ENCODE data around the gene ETV3. TPM values are rescaled to one million over a fixed set of nuclear protein-coding genes. Genes with fewer than 3 reads are reported as not detected.

ETV3 gene
- polyA plus RNA-seq, 2 donors: 9.3 to 9.4 TPM

DNA sequence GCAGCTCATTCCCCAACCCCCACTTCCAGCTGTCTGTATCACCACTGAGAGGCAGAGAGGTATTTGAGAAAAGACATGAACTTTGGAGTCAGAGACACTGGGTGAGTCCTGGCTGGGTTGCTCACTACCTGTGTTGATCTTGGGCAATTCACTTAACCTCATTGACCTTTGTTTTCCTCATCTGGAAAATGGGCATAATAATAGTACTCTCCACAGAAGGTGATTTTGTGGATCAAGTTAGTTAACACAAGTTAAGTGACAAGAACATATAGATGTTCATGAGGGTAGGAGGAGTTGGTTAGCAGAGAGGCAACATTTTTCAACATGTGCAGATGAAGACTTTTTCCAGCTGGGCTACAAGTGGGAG is 21.5 kb downstream of the ETV3 start:
- Histone ChIP-seq H3K4me1 (ENCODE audit: control insufficient read depth in 2 of 2, insufficient read depth in 2 of 2, low read length in 1 of 2) (no peaks in the 10 kb centered on the region), H3K9me3 (ENCODE audit: control insufficient read depth in 2 of 2, insufficient read depth in 1 of 2, low read depth in 1 of 2, low read length in 1 of 2) (no peaks in the 10 kb centered on the region), H3K27ac (ENCODE audit: low read depth in 2 of 2, low read length in 1 of 2) (no peak overlapping the region), H3K4me3 (ENCODE audit: low read depth in 1 of 2, low read length in 2 of 2) (no peak overlapping the region), H3K27me3 (ENCODE audit: control insufficient read depth in 1 of 2, insufficient read depth in 2 of 2, low read length in 2 of 2) (no peaks in the 10 kb centered on the region), H3K36me3 (ENCODE audit: control insufficient read depth in 2 of 2, insufficient read depth in 2 of 2, low read length in 1 of 2) (no peaks in the 10 kb centered on the region)

DNA sequence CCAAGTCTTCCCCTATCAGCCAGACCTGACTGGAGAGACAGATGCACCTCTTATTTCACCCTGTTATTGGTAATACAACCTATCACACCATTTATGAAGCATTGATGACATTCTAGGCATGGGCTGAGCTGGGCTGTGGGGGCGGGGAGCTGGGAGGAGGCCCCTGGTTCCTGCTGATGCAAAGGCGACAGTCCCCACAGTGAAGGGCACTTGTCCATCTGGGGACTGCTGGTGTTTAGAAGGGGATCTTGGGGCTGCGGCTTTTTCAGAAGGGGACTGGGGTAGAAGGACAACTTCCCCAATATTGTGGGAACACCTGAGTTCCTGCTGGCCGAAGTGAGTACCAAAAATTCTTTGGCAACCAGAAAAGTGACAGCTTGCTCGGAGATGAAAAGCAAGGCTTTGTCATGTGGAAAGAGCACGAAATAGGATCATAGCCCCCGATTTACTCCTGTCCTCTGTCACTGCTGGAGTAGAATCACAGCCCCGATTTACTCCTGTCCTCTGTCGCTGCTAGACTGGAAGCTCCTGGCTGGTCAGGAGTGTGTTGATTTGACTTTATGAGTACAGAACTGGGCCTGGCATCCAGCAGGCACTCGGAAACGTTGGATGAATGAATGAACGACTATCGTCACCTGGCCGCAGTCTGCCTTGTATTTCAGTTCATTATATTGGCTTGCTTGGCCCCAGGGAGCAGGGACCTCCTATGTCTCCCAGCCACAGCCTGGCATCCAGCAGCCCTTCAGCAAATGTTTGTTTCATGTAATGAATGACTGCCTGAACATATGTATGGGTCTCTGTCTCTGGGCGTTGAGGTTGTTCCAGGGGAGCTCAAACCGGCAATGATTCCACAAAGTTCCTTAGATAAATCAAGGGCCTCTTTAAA is 22.1 kb downstream of the ETV3 start:
- H3K9me3 ChIP-seq (ENCODE audit: control insufficient read depth in 2 of 2, insufficient read depth in 1 of 2, low read depth in 1 of 2, low read length in 1 of 2): no peaks in the 10 kb centered on the region
- WGBS, 2 donors: 75 to 78% methylated on average over 16 of the region's 16 CpGs

DNA sequence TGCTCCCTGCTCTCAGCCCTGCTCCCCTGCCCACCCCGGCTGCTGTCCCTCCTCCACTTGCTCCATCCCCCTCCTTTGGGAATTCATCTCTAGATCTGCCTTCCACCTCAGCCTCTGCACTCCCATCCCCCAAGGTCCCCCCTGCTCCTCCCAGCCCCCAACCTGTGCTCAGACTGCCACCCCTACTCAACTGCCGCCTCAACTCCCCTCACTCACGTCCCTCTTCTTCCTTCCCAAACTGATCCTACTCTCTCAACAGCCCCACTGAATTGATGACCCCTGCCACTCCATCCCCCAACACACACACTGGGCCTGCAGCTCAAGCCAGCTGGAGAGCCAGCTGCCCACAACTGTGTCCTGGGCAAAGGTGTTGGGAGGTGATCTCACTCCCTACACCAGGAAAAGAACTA is 22.8 kb downstream of the ETV3 start:
- no peak overlapping the region for H3K4me3 ChIP-seq (ENCODE audit: low read depth in 1 of 2, low read length in 2 of 2)
- H3K36me3 ChIP-seq (ENCODE audit: control insufficient read depth in 2 of 2, insufficient read depth in 2 of 2, low read length in 1 of 2): no peaks in the 10 kb centered on the region
- 82 to 83% methylated on average over 3 of the region's 3 CpGs for WGBS, 2 donors
- H3K9me3 ChIP-seq (ENCODE audit: control insufficient read depth in 2 of 2, insufficient read depth in 1 of 2, low read depth in 1 of 2, low read length in 1 of 2): no peaks in the 10 kb centered on the region
- no peaks in the 10 kb centered on the region for H3K4me1 ChIP-seq (ENCODE audit: control insufficient read depth in 2 of 2, insufficient read depth in 2 of 2, low read length in 1 of 2)
- no peak overlapping the region for H3K27ac ChIP-seq (ENCODE audit: low read depth in 2 of 2, low read length in 1 of 2)
- H3K27me3 ChIP-seq (ENCODE audit: control insufficient read depth in 1 of 2, insufficient read depth in 2 of 2, low read length in 2 of 2): no peaks in the 10 kb centered on the region

More for the DNA sequence above, 22.1 kb downstream of the ETV3 start:
- H3K36me3 ChIP-seq (ENCODE audit: control insufficient read depth in 2 of 2, insufficient read depth in 2 of 2, low read length in 1 of 2): no peaks in the 10 kb centered on the region
- no peak overlapping the region for H3K27ac ChIP-seq (ENCODE audit: low read depth in 2 of 2, low read length in 1 of 2)
- H3K4me3 ChIP-seq (ENCODE audit: low read depth in 1 of 2, low read length in 2 of 2): no peak overlapping the region
- no peaks in the 10 kb centered on the region for H3K4me1 ChIP-seq (ENCODE audit: control insufficient read depth in 2 of 2, insufficient read depth in 2 of 2, low read length in 1 of 2)
- no peaks in the 10 kb centered on the region for H3K27me3 ChIP-seq (ENCODE audit: control insufficient read depth in 1 of 2, insufficient read depth in 2 of 2, low read length in 2 of 2)

DNA sequence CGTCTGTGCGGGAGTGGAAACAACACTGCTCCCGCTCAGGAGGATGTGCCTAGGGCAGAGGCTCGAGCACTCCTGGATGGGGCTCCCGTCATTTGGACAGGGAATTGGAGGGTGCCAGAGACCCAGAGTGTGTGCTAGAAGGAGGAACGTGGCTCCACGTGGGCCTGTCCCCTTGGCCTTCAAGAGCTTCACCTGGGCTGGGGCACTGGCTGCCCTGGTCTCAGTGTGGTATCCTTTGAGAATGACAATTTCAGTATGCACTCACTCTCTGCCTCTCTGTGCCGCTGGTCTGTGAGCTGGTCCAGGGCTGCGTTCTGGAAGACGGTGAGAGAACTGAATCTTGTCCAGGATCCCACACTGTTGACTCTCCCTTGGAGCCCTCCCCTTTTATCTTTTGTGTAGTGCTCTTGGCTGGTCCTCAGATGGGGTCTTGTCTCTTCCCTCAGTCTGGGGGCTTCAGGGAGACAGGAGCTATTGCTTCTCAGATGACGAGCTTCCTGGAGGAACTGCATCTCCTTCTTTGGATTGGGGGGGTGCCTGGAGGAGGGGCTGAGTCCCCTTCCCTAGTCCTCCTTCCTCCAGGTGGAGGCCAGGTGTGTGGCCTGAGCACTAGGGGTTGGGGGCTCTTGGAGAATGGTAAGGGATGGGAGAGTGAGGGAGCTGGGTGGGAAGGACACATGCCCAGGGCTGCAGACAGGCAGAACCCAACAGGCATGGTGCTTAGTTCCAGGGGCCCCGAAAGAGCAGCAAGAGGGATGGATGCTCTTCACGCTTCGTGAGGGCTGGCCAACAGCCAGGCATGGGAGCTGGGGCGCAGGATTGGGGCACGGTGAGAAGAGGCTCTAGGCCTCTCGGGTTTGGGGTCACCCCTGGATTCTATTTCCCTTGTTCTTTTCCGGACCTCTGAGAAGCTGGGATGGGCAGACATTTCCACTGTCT is 23.7 kb downstream of the ETV3 start:
- Histone ChIP-seq H3K27ac (ENCODE audit: low read depth in 2 of 2, low read length in 1 of 2) (no peak overlapping the region), H3K4me1 (ENCODE audit: control insufficient read depth in 2 of 2, insufficient read depth in 2 of 2, low read length in 1 of 2) (no peaks in the 10 kb centered on the region), H3K36me3 (ENCODE audit: control insufficient read depth in 2 of 2, insufficient read depth in 2 of 2, low read length in 1 of 2) (no peaks in the 10 kb centered on the region), H3K27me3 (ENCODE audit: control insufficient read depth in 1 of 2, insufficient read depth in 2 of 2, low read length in 2 of 2) (no peaks in the 10 kb centered on the region), H3K9me3 (ENCODE audit: control insufficient read depth in 2 of 2, insufficient read depth in 1 of 2, low read depth in 1 of 2, low read length in 1 of 2) (no peaks in the 10 kb centered on the region), H3K4me3 (ENCODE audit: low read depth in 1 of 2, low read length in 2 of 2) (no peak overlapping the region)
- 82 to 85% methylated on average over 18 of the region's 18 CpGs for WGBS, 2 donors

DNA sequence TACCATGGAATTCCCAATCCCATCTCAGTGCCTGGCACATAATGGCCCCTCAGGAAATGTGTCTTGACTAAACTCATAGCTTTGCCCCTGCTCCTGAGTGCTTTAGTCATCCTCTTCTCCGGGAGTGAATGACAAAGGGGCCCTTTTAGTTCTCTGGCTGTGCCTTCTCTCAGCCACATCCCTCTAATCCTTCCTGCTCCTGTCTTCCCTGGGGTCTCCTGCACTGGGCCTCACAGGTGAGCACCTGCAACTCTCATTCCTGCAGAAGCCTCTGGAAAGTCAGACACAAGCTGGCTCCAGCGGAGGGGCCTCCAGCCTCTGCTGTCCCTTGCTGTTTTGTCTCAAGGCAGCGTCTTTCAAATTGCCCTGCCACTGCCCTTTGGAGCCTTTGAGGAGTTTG is 24.6 kb downstream of the ETV3 start:
- Histone ChIP-seq H3K9me3 (ENCODE audit: control insufficient read depth in 2 of 2, insufficient read depth in 1 of 2, low read depth in 1 of 2, low read length in 1 of 2) (no peaks in the 10 kb centered on the region), H3K27ac (ENCODE audit: low read depth in 2 of 2, low read length in 1 of 2) (no peak overlapping the region), H3K4me3 (ENCODE audit: low read depth in 1 of 2, low read length in 2 of 2) (no peak overlapping the region), H3K27me3 (ENCODE audit: control insufficient read depth in 1 of 2, insufficient read depth in 2 of 2, low read length in 2 of 2) (no peaks in the 10 kb centered on the region), H3K36me3 (ENCODE audit: control insufficient read depth in 2 of 2, insufficient read depth in 2 of 2, low read length in 1 of 2) (no peaks in the 10 kb centered on the region), H3K4me1 (ENCODE audit: control insufficient read depth in 2 of 2, insufficient read depth in 2 of 2, low read length in 1 of 2) (no peaks in the 10 kb centered on the region)
- 71 to 76% methylated on average over 3 of the region's 3 CpGs for whole genome bisulfite sequencing, 2 donors

DNA sequence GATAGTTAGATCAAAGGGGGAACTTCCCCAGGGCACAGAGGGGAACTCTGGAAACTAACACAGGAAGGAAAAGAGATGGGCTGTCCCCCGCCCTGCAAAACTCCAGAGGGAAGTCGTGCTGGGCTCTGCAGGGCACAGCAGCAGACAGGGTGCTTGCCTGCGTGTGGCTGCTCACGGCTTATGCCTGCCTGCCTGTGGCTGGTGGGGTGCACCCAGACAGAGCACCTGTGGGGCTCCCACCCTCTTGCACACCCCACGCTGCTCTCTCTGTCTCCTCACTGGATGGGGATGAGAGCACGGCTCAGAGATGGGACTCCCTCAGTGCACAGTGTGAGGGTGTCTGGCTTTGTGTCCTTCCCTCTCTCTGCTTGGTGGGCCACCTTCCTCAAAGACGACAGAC is 25.1 kb downstream of the ETV3 start:
- WGBS, 2 donors: 57 to 69% methylated on average over 7 of the region's 7 CpGs
- Histone ChIP-seq H3K4me3 (ENCODE audit: low read depth in 1 of 2, low read length in 2 of 2) (no peak overlapping the region), H3K9me3 (ENCODE audit: control insufficient read depth in 2 of 2, insufficient read depth in 1 of 2, low read depth in 1 of 2, low read length in 1 of 2) (no peaks in the 10 kb centered on the region), H3K4me1 (ENCODE audit: control insufficient read depth in 2 of 2, insufficient read depth in 2 of 2, low read length in 1 of 2) (no peaks in the 10 kb centered on the region), H3K27ac (ENCODE audit: low read depth in 2 of 2, low read length in 1 of 2) (no peak overlapping the region), H3K36me3 (ENCODE audit: control insufficient read depth in 2 of 2, insufficient read depth in 2 of 2, low read length in 1 of 2) (no peaks in the 10 kb centered on the region), H3K27me3 (ENCODE audit: control insufficient read depth in 1 of 2, insufficient read depth in 2 of 2, low read length in 2 of 2) (no peaks in the 10 kb centered on the region)

DNA sequence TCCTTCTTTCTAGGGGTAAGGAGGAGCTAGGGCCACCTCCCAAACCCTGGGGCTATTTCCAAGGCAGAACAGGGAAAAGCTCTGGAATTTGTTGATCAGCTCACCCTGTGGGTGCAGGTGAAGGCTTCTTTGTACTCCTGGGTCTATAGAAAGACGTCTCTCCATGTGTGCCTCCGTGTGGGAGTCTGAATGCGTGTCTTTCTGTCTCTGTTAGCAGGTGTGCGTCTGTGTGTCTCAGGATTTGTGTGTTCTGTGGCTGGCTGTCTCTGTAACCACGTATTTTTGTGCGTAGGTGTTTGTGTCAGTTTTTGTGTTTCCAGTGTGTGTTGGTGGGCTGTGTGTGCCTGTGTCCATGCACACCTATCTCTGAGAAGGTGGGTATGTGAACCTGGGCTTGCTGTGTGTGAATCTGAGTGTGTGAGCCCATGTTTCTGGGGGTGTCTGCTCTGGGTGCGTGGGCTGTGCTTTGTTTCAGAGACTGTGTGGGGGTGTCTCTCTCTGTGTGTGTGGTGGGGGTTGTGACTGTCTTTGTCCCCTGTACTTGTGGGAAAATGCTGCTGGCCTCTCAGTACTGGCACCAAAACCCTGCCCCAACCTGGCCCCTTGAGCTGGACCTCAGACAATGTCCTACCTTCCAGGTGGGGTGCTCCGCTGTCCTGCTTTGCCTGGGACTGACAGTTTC is 25.9 kb downstream of the ETV3 start:
- H3K36me3 ChIP-seq (ENCODE audit: control insufficient read depth in 2 of 2, insufficient read depth in 2 of 2, low read length in 1 of 2): no peaks in the 10 kb centered on the region
- no peak overlapping the region for H3K27ac ChIP-seq (ENCODE audit: low read depth in 2 of 2, low read length in 1 of 2)
- WGBS, 2 donors: 62 to 70% methylated on average over 8 of the region's 8 CpGs
- H3K4me1 ChIP-seq (ENCODE audit: control insufficient read depth in 2 of 2, insufficient read depth in 2 of 2, low read length in 1 of 2): no peaks in the 10 kb centered on the region
- H3K9me3 ChIP-seq (ENCODE audit: control insufficient read depth in 2 of 2, insufficient read depth in 1 of 2, low read depth in 1 of 2, low read length in 1 of 2): no peaks in the 10 kb centered on the region
- H3K27me3 ChIP-seq (ENCODE audit: control insufficient read depth in 1 of 2, insufficient read depth in 2 of 2, low read length in 2 of 2): no peaks in the 10 kb centered on the region
- no peak overlapping the region for H3K4me3 ChIP-seq (ENCODE audit: low read depth in 1 of 2, low read length in 2 of 2)

DNA sequence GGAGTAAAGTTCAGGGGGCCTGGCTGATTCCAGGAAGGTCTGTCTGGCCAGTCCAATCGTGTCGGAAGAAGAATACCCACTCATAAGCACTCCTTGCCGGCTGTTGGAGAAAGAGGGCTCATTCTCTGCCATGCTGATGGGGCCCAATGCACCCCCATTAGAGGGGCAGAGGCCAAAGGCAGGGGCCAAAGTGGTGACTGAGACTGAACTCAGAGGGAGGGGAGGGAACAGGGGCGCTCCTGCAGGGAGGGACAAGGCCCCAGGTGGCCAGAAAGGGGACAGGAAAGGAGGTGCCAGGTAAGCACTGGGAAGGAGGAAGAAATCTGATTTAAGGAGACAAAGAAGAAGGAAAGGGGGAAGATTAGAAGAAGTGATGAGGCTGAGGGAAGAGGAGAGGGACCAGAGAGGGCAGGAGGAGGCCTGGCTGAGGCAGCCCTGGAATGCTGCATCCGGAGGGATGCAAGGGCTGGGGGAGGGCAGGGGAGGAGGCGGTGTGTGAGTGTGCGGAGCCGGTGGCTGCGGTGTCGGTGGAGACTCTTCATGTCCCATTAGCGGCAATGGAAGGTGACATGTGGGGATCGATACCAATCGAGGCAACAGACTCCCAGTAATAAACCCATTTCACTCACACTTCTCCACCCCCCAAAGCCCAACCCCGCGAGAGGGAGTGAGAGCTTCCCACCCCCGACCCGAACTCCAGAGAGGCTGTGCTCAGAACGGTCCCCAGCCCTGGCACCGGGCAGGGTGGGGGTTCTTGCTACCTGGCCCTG is 26.6 kb downstream of the ETV3 start:
- Histone ChIP-seq H3K36me3 (ENCODE audit: control insufficient read depth in 2 of 2, insufficient read depth in 2 of 2, low read length in 1 of 2) (no peaks in the 10 kb centered on the region), H3K9me3 (ENCODE audit: control insufficient read depth in 2 of 2, insufficient read depth in 1 of 2, low read depth in 1 of 2, low read length in 1 of 2) (no peaks in the 10 kb centered on the region), H3K4me3 (ENCODE audit: low read depth in 1 of 2, low read length in 2 of 2) (no peak overlapping the region), H3K27ac (ENCODE audit: low read depth in 2 of 2, low read length in 1 of 2) (no peak overlapping the region), H3K4me1 (ENCODE audit: control insufficient read depth in 2 of 2, insufficient read depth in 2 of 2, low read length in 1 of 2) (no peaks in the 10 kb centered on the region), H3K27me3 (ENCODE audit: control insufficient read depth in 1 of 2, insufficient read depth in 2 of 2, low read length in 2 of 2) (no peaks in the 10 kb centered on the region)
- WGBS, 2 donors: 73 to 78% methylated on average over 19 of the region's 19 CpGs

DNA sequence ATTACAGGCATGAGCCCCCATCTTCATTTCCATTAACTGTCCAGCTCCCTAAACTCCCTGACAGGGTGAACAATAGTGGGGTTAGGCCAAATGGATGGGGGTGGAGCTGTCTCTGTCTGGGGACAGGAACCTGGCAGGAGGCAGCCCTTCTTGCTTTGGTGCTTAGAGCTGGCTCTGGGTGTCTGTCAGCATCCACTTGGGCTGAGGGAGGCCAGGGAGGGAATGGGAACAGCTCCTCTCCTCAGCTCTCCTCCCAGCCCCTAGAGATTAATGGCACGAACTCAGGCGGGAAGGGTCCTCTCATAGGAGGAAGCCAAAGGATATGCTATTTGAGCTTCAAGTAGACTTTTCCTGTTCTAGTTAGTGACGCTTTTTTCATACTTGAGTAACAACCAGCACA is 27.5 kb downstream of the ETV3 start:
- no peak overlapping the region for H3K27ac ChIP-seq (ENCODE audit: low read depth in 2 of 2, low read length in 1 of 2)
- 78 to 83% methylated on average over 3 of the region's 3 CpGs for WGBS, 2 donors
- no peak overlapping the region for H3K4me3 ChIP-seq (ENCODE audit: low read depth in 1 of 2, low read length in 2 of 2)
- H3K4me1 ChIP-seq (ENCODE audit: control insufficient read depth in 2 of 2, insufficient read depth in 2 of 2, low read length in 1 of 2): no peaks in the 10 kb centered on the region
- no peaks in the 10 kb centered on the region for H3K9me3 ChIP-seq (ENCODE audit: control insufficient read depth in 2 of 2, insufficient read depth in 1 of 2, low read depth in 1 of 2, low read length in 1 of 2)
- no peaks in the 10 kb centered on the region for H3K36me3 ChIP-seq (ENCODE audit: control insufficient read depth in 2 of 2, insufficient read depth in 2 of 2, low read length in 1 of 2)
- no peaks in the 10 kb centered on the region for H3K27me3 ChIP-seq (ENCODE audit: control insufficient read depth in 1 of 2, insufficient read depth in 2 of 2, low read length in 2 of 2)
